GM21447 (cell line): Measurements from ENCODE around the gene DDX27.
"Not testable (repeated sequence)": the region's sequence is repeated elsewhere in the genome, so short reads cannot be mapped to it uniquely, and the experiment has no call there.

Experiments used
- ATAC-seq: cut with Tn5 transposase; IDR thresholded peaks from one replicate; pipeline ENCODE4 v1.9.1; 2021; ENCODE audit not compliant: unreplicated experiment

Gene DDX27

DNA sequence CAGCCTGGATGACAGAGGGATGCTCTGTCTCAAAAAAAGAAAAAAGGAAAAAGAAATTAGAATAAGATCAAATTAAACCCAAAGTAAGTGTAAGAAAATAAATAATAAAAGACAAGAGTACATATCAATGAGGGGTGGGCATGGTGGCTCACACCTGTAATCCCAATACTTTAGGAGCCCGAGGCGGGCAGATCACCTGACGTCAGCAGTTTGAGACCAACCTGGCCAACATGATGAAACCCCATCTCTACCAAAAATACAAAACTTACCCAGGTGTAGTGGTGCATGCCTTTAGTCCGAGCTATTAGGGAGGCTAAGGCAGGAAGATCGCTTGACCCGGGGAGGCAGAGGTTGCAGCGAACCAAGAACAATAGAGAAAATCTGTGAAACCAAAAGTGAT lies 16.2 kb upstream of the DDX27 start:
- ATAC-seq: no peak

DNA sequence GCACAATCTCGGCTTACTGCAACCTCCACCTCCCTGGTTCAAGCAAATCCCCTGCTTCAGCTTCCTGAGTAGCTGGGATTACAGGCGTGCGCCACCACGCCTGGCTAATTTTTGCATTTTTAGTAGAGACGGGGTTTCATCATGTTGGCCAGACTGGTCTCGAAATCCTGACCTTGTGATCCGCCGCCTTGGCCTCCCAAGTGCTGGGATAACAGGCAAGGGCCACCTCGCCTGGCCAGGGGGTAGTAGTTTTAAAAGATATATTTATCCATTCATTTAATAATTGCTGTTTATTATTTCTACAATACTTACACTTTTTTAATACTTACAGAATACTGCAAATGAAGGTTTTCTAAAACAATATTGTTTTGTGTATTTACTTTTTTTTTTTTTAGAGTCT lies 15.5 kb upstream of the DDX27 start:
- ATAC-seq: no peak

DNA sequence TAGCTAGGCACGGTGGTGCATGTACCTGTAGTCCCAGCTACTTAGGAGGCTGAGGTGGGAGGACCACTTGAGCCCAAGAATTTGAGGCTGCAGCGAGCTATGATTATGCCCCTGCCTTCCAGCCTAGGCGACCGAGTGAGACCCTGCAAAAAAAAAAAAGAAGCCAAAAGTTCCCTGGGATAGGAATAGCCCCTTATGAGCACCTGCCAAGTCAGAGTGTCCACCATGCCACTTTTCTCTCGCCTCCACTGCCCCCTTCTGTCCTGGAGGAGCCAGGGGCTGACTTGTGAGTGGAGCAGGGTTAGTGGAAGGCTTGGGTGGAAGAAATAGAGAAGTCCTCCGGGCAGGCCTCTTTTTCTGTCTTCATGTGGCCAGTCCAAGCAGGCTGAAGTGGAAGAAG lies 12.1 kb upstream of the DDX27 start:
- no peak for ATAC-seq

DNA sequence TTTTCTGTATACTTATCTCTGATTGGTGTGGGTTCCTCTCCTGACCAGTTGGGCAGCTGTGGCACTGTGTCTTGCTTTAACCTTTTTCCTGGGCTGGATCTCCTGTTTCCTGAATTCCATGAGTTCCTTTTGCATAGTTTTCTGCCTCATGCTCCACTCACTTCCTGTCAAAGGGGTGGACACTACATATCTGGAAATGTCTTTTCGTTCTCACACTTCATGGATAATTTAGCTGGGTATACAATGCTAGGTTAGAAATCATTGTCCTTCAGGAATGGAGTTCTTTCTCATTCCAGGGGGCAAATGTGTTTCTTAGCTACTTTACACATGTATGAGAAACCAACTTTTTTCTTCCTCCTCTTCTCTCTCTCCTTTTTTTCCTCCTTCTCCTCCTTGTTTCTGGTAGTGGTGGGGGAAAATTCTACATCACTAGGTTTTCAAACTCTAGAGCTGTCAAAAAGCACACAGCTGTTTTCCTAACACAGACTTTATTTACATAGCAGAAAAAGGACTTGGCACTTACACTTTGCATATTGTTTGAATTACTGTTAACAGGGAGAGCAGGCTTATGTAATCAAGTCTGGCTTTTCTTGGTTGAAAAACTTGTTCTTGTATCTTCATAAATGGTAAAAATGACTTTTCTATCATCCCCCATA lies 9.0 kb upstream of the DDX27 start:
- ATAC-seq: no peak

DNA sequence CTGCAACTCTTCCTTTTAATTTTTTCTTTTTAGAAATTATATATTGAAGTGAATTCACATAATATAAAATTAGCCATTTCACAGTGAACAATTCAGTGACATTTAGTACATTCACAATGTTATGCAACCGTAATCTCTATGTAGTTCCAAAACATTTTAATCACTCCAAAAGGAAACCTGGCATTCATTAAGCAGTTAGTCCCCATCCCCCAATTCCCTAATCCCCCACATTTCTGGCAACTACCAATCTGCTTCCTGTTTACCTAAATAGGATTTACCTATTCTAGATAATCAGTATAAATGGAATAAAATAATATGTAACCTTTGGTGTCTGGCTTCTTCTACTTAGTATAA lies 8.5 kb upstream of the DDX27 start:
- no peak for ATAC-seq

DNA sequence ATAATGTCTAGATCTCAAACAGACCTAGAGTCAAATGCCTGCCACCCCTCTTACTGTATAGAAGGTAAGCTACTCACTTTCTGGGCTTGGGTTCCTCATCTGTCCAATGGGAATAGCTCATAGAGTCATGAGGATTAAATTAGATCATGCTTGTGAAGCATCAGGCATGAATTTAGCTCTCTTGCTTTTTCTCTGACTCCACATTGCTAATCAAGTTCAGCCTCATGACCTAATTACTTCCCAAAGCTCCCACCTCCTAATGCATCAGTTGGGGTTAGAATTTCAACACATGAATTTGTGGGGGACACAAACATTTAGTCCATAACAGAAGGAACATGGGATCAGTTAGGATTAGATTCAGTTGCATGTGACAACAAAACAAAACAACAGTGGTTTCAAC lies 4.6 kb upstream of the DDX27 start:
- ATAC-seq: no peak

DNA sequence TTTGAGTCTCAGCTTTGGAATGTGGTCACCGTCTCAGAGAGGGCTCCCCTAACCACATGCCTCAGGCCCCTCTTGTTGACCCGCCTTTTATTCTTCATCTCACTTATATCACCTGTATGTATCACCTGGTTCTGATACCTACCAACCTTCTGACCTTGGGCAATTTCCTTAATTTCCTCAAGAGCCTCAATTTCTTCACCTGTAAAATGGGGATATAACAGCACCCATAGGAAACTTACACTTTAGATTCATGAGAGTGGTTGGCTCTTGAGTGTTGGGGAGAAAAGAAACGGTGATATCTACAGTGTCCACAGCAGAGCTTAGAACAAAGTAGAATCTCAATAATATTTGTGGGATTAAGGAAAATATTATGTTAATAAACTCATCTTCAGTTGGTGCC lies 4.0 kb upstream of the DDX27 start:
- ATAC-seq: no peak

DNA sequence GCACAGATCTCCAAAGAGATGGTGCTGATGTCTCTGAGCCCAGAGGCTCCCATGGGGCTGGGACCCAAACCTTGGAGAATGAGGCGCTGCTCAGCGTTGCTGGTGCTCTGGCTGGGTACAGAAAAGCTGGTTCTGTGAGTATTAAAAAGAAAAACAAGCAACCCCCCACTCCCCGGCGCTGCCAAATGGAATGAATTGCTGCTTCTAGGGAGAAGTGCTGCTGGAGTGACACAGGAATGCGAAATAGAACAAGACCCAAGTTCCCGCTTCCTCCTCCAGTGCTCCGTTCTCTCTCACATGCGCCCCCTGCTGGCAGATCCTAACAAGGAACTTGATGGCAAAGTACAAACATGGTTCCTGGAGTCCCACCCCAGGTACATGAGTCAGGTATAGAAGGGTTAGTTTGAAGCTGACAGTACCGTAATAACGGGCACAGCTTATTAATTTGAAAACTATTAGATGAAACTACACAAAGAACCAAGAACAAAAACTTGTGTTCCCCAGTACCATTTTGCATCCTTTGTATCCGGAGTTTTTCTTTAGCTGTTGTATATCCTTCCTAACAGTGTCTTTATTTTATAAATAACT lies 2.1 kb upstream of the DDX27 start:
- no peak for ATAC-seq

DNA sequence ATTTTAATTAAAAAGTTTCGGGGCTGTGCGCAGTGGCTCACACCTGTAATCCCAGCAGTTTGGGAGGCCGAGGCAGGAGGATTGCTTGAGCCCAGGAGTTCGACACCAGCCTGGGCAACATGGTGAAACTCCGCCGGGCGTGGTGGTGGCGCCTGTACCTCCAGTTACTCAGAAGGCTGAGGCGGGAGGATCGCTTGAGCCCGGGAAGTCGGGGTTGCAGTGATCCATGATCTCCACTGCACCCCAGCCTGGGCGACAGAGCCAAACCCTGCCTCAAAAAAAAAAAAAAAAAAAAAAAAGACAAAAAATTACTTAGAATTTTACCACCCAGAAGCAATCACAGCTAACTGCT lies 501 bp upstream of the DDX27 start:
- ATAC-seq: not testable (repeated sequence)

DNA sequence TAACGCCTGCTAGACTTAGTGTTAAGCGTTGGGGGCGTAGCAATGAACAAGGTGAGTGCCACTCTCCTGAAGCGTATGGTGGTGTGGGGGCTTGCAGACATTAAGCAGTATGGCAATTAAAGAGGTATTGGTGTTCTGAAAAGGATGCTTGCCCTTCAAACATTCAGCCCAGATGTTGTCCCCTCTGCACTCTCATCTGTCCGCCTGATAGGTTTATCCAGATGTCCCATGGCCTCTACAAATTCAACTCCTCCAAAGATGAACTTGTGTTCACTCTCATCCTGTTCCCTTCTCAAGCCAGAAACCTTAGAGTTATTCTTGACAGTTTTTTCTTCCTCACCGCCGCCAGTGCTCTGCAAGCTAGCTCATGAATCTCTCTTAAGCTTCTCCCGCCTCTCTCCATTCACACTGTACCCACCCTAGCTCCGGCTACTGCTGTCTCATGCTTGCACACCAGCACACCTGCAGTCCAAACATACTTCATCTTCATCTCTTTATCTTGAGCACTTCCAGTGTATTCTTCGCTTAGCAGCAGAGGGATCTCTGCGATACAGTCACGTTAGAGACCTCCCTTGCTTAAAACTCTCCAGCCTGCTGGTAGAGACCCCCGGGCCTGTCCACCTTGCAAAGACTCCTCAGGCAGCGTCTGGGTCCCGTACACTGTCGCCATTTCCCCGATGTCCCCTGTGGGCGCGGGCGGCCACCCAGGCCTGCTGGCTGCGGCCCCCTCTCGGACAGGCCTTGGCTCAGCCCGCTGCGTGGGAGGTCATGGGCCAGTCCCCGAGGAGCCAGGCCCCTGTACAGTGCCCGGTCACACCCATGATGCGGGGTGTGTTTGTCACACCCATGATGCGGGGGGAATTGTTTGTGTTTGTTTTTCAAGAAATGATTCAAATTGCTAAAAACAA lies 962 bp downstream of the DDX27 start:
- ATAC-seq: no peak

DNA sequence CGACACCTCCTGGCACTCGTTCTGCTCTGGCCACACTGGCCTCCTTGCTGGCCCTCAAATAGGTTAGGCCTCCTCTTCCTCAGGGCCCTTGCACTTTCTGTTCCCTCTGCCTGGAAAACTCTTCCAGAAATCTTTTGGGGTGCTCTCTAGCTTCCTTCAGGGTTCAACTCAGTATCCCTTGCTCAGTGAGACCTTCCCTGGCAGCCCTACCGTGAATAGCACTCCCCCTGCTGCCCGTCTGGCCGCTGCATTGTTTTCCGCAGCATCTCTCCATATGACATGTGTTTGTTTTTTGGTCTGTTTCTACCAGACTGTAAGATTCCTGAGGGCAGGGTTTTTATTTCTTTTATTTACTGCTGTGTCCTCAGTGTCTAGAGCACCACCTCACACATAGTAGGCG lies 6.7 kb downstream of the DDX27 start:
- ATAC-seq: no peak

DNA sequence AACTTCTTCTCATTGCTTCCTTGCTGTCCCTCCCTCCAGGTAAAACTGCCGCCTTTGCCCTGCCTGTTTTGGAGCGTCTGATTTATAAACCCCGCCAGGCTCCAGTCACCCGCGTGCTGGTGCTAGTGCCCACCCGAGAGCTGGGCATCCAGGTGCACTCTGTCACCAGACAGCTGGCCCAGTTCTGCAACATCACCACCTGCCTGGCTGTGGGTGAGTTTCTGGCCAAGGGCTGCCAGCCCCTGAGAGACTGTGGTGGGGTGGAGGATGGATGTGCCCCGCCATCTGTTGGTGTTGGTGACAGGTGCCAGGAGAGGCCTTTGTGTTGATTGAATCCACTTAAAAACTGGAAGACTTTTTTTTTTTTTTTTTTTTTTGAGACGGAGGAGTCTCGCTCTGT lies 9.5 kb downstream of the DDX27 start:
- no peak for ATAC-seq

DNA sequence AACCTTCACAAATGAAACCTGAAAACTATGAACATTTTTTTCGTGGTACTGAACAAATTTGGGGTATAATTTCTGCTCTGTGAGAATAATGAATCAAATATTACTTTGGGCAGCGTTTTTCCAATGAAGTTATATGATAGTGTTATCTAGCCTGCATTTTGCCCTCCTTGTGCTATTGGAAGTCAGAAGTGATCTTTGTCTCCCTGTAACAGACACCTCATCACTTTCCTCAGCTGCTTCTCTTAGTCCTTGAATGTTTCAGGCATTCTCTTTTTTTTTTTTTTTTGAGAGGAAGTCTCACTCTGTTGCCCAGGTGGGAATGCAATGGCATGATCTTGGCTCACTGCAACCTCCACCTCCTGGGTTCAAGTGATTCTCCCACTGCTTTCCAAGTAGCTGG lies 10.2 kb downstream of the DDX27 start:
- no peak for ATAC-seq

DNA sequence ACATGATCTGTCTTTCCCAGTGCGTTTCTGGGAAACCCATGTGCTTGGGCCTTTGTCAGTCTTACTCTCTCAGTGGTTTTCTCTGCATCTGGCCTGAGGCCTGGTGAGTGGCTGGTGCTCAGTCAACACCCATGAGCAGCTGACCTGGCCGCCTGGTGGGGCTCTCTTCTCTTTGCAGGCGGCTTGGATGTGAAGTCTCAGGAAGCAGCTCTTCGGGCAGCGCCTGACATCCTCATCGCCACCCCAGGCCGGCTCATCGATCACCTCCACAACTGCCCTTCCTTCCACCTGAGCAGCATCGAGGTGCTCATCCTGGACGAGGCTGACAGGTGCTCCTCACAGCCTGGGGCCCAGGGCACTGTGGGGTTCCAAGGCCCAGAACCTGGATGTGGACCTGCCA lies 10.8 kb downstream of the DDX27 start:
- ATAC-seq: no peak

DNA sequence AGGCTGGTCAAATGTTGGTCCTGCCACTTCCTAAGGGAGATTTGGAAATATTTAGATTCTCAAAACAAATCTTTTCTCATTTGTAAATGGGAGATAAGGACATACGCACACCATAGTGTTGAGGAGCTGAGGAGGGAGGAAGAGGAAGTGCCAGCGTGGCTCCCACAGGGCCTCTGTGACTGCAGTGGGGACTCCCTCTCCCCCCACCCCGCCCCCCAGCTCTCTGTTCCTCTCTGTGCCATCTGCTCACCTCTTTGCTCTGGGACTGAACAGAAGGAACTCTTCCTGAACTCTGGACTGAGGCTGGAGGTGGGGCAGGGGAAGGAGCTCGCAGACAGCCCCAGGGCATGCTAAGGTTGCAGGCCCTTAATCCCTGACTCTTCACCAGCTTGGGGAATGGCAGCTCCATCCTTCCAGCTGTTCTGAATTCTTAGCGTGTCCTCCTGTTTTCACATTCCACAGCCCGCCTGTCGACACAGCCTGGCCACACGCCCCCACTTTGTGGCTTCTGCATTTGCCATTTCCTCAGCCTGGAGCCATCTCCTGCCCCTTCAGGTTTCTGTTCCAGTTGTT lies 11.4 kb downstream of the DDX27 start:
- no peak for ATAC-seq

DNA sequence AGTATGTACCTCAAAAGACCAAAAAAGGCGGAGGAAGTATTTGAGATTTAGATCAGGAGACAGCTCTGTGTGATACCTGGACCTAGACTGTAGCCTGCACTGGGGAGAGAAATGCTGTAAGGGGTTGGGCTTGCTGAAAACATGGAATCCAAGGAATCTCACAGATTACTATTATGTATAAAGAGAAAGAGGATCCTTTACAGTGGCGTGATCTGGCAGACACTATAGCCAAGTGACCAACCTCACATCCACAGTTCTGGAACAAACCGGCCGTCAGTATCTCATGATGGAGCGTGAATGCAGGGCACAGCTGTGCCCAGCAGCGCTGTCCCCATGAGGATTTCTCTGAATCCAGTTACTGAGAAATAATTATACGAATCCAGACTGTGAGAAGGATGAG lies 12.3 kb downstream of the DDX27 start:
- no peak for ATAC-seq

DNA sequence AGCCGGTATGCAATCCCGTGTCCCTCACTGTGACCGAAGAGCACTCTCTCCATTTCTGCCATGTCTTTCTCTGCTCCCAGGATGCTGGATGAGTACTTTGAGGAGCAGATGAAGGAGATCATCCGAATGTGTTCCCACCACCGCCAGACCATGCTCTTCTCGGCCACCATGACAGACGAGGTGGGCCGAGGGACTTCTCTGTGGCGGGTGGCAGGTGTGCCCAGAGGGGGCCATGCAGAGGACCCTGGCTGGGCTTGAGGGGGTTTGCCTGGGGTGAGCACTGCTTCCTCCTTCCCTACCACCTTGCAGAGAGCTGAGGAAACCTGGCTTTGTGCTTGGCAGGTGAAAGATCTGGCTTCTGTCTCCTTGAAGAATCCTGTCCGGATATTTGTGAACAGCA lies 14.0 kb downstream of the DDX27 start:
- ATAC-seq: no peak

DNA sequence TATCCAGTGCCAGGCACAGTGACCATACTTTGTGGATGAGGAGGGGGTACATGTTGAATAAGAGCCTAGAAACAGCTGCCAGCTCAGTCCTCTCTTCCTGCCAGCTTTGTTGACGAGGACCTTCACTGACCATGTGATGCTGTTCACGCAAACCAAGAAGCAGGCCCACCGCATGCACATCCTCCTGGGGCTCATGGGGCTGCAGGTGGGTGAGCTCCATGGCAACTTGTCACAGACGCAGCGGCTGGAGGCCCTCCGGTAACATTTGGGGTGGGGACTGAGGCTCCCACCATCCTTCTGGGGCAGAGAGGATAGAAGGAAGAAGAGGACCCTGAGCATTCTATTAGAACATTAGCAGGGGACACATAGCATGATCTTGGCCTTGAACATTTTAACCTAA lies 15.6 kb downstream of the DDX27 start:
- ATAC-seq: no peak

DNA sequence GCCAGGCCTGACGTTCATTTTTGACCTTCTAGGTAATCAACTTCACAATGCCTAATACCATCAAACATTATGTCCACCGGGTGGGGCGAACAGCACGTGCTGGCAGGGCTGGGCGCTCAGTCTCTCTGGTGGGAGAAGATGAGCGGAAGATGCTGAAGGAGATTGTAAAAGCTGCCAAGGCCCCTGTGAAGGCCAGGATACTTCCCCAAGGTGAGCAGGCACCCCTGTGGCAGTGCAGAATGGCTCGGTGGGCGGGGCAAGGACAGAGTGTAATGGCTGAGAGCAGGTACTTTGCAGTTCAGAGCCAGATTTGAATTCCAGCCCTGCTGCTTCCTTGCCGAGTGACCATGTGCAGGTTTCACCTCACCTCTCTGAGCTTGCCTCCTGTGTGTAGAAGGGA lies 17.1 kb downstream of the DDX27 start:
- ATAC-seq: no peak

DNA sequence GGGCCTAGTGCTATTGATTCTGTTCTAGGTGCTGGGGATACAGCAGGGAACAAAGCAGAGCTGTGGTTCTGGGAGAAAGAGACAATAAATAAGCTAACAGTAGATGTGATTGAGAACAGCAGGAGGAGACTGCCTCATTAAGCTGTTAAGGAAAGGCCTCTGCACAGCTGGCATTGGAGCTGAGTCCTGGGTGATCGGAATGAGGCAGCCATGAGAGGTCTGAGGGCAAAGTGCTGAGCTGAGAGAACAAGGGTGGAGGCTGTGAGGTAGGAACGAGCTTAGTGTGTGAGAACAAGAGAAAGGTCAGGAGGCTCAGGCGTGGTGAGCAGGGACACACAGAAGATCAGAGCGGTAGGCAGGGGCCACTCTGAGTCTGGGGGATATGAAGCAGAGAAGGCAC lies 18.3 kb downstream of the DDX27 start:
- no peak for ATAC-seq

DNA sequence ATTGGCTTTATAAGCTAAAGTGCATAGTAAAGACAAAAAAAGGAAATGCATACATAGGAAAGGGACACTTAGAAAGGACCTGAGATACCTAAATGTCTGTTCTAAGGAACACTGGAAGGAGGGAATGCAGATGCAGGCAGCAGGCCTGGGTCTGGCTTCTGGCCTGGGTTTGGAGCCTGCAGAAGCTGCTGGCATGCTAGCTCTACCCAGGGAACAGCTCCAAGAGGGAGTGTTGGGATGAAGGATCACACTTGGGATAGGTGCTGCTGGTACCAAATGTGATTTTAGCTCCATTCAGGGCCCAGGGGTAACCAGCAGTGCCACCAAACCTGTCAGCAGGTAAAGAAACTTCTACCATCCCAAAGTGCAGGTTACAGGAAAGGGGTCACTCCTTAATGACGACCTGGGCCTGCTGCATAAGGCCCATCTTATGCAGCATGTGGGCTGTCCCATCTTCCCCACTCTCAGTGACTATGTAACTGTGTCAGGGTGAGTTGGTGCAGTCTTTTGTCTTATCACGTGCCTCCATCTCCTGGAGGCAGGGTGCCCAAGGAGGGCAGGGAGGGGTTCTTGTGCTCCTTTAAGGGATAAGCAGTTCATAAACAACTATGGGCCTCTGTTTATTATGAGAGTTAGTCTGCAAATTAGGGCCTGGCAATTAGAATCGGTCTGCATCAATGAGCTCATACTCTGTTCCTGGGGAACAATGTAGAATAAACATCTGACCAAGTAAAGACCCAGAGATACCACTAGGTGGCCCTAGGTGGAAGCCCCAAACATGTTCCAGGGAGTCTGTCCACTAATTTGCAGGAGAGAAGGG lies 26.9 kb downstream of the DDX27 start:
- ATAC-seq: no peak
